Uterus (tissue), 4 donors: ENCODE results near the gene LRPPRC. TPM values are rescaled to one million over a fixed set of nuclear protein-coding genes. Genes with fewer than 3 reads are reported as not detected.

Experiments used
- DNase-seq, 2 donors: peaks; one replicate each; pipeline ENCODE4 v3.0.0-alpha.2; 2019 to 2020
- H3K27ac ChIP-seq, 2 donors: fragments of 200-600 bp; sonication (generic); 1 replicate in 1 of 2; 2 replicates in 1 of 2; pipeline ENCODE4 v1.5.1; 2016 to 2018
- H3K27me3 ChIP-seq, 2 donors: fragments of 200-600 bp; sonication (generic); one replicate each; pipeline ENCODE4 v1.5.1; 2018 to 2019; ENCODE audit warnings: control low read depth in 1 of 2
- H3K36me3 ChIP-seq, 2 donors: fragments of 200-600 bp; sonication (generic); one replicate each; pipeline ENCODE4 v1.5.1; 2019; ENCODE audit warnings: control low read depth in 1 of 2
- H3K4me1 ChIP-seq, 2 donors: fragments of 200-600 bp; sonication (generic); one replicate each; pipeline ENCODE4 v1.5.1; 2018 to 2019; ENCODE audit warnings: control low read depth in 1 of 2
- H3K4me3 ChIP-seq, 2 donors: fragments of 200-600 bp; sonication (generic); 1 replicate in 1 of 2; 2 replicates in 1 of 2; pipeline ENCODE4 v1.5.1; 2018 to 2019; ENCODE audit warnings: mild to moderate bottlenecking in 1 of 2
- H3K9me3 ChIP-seq, 2 donors: fragments of 200-600 bp; sonication (generic); one replicate each; pipeline ENCODE4 v1.5.1; 2019; ENCODE audit warnings: control low read depth in 1 of 2
- CTCF ChIP-seq, 4 experiments: fragments of 200-600 bp in 2 of 4; fragments of 450-650 bp in 2 of 4; sonication (generic) in 2 of 4; IDR thresholded peaks; one replicate each; pipeline ENCODE4 v1.5.1; 2016 to 2019; ENCODE audit warnings: antibody characterized with exemption in 4 of 4, mild to moderate bottlenecking in 2 of 4, moderate library complexity in 1 of 4
- POLR2A ChIP-seq, 2 donors: fragments of 450-650 bp; IDR thresholded peaks; one replicate each; pipeline ENCODE4 v1.6.1; 2016; ENCODE audit warnings: antibody characterized with exemption in 2 of 2, mild to moderate bottlenecking in 1 of 2, moderate library complexity in 1 of 2
- intact Hi-C: fragments of 100-400 bp; cut with DNase I; formaldehyde crosslinking; loops from one replicate; pipeline ENCODE4 v1.15.1; 2023; ENCODE audit warnings: low total_unique reads
- total RNA-seq, 4 donors: library from RNA; depleted of rRNA in 3 of 4; stranded (reverse); fragments of >200 nt in 3 of 4; gene quantifications; one replicate each; pipeline versions ENCODE4 v1.1.0 to v1.2.4, GENCODE V29; 2014 to 2023
- donor health status: DM: yes; HTN: yes; CAD: no.

The LRPPRC gene
- total RNA-seq, 4 donors from 2014 or later = 39.7 to 99.1 (median 71.6) TPM

GRCh38 chr2:43854671-43855070, 141.1 kb downstream of the LRPPRC start:
- Histone ChIP-seq H3K9me3 (no peaks in the 10 kb centered on the region), H3K27ac (no peak overlapping the region), H3K27me3 (no peaks in the 10 kb centered on the region), H3K36me3 (no peaks in the 10 kb centered on the region), H3K4me1 (no peaks in the 10 kb centered on the region), H3K4me3 (no peak overlapping the region)
- TF ChIP-seq CTCF (IDR thresholded peaks at IDR 0.05) (no peak), POLR2A (IDR thresholded peaks at IDR 0.05) (no peak)
- intact Hi-C loops = no loop called here
- no peak for DNase-seq

GRCh38 chr2:43853141-43854081, 142.4 kb downstream of the LRPPRC start:
- DNase-seq = no peak
- no peaks in the 10 kb centered on the region for H3K9me3 ChIP-seq
- no peak overlapping the region for H3K27ac ChIP-seq
- H3K4me1 ChIP-seq = no peaks in the 10 kb centered on the region
- no peaks in the 10 kb centered on the region for H3K27me3 ChIP-seq
- H3K4me3 ChIP-seq = no peak overlapping the region
- intact Hi-C loops = no loop called here
- TF ChIP-seq POLR2A (IDR thresholded peaks at IDR 0.05) (no peak), CTCF (IDR thresholded peaks at IDR 0.05) (no peak)
- no peaks in the 10 kb centered on the region for H3K36me3 ChIP-seq

- H3K27me3 ChIP-seq = no peaks in the 10 kb centered on the region
- intact Hi-C loops = no loop called here
- no peak overlapping the region for H3K4me3 ChIP-seq
- H3K27ac ChIP-seq = no peak overlapping the region
- no peaks in the 10 kb centered on the region for H3K4me1 ChIP-seq
- no peak for TF ChIP-seq CTCF (IDR thresholded peaks at IDR 0.05)
- no peak for TF ChIP-seq POLR2A (IDR thresholded peaks at IDR 0.05)
- H3K36me3 ChIP-seq = no peaks in the 10 kb centered on the region
- no peaks in the 10 kb centered on the region for H3K9me3 ChIP-seq
- DNase-seq = no peak
Measured at GRCh38 chr2:43852196-43852730, 143.5 kb downstream of the LRPPRC start.

GRCh38 chr2:43851011-43851980, 144.5 kb downstream of the LRPPRC start:
- no peak for DNase-seq
- H3K36me3 ChIP-seq = no peaks in the 10 kb centered on the region

More at GRCh38 chr2:43851011-43851980, 144.5 kb downstream of the LRPPRC start:
- Histone ChIP-seq H3K4me3 (no peak overlapping the region), H3K27me3 (no peaks in the 10 kb centered on the region), H3K9me3 (no peaks in the 10 kb centered on the region), H3K27ac (no peak overlapping the region), H3K4me1 (no peaks in the 10 kb centered on the region)
- TF ChIP-seq CTCF (IDR thresholded peaks at IDR 0.05) (no peak), POLR2A (IDR thresholded peaks at IDR 0.05) (no peak)
- intact Hi-C loops = no loop called here
